ENCODE measurements around the gene VPS37B. TPM values are rescaled to one million over a fixed set of nuclear protein-coding genes. Genes with fewer than 3 reads are reported as not detected.

Gene VPS37B
- total RNA-seq, 2 donors from 2014 or later, result 10.1 to 11.1 TPM

- DNase-seq (ENCODE audit: low spot score in 2 of 2), result no peak
- Mint-ChIP-seq H3K27ac (no peak overlapping the region), H3K9me3 (no peaks in the 10 kb centered on the region), H3K36me3 (no peaks in the 10 kb centered on the region)
- no peak for ATAC-seq
These were observed 68.7 kb downstream of the VPS37B start for GRCh38 chr12:122827258-122827657.

GRCh38 chr12:122825773-122826724 is 69.9 kb downstream of the VPS37B start:
- DNase-seq (ENCODE audit: low spot score in 2 of 2), result no peak
- no peaks in the 10 kb centered on the region for H3K9me3 Mint-ChIP-seq
- no peak for ATAC-seq
- H3K27ac Mint-ChIP-seq, result no peak overlapping the region
- no peaks in the 10 kb centered on the region for H3K36me3 Mint-ChIP-seq

- DNase-seq (ENCODE audit: low spot score in 2 of 2), result no peak
- H3K27ac Mint-ChIP-seq, result no peak overlapping the region
- no peaks in the 10 kb centered on the region for H3K36me3 Mint-ChIP-seq
- no peak for ATAC-seq
- H3K9me3 Mint-ChIP-seq, result no peaks in the 10 kb centered on the region
These were observed 72.5 kb downstream of the VPS37B start for GRCh38 chr12:122823429-122823828.

DNA sequence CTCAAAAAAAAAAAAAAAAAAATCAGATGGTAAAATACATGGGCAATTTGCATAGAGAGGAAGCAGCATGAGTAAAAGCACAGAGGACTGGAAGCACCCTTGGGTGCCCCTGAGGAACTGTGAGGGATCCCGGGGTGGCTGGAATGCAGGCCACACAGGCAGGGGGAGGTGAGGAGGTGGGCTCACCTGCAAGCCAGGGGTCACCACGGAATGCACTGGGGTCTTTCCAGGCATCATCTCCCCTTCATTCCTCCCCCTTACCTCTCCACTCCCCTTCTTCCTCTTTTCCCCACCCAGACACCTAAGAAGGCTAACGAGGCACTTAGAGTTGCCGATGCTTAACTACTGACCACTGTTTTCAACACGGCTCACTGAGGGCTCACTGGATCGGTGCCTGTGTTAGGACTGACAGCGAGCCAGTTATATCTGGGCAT is 75.1 kb downstream of the VPS37B start:
- H3K36me3 Mint-ChIP-seq, result no peaks in the 10 kb centered on the region
- H3K9me3 Mint-ChIP-seq, result no peaks in the 10 kb centered on the region
- DNase-seq (ENCODE audit: low spot score in 2 of 2) (no peak), ATAC-seq (no peak)
- no peak overlapping the region for H3K27ac Mint-ChIP-seq

GRCh38 chr12:122820138-122820537 is 75.8 kb downstream of the VPS37B start:
- ATAC-seq (no peak), DNase-seq (ENCODE audit: low spot score in 2 of 2) (no peak)
- no peaks in the 10 kb centered on the region for H3K9me3 Mint-ChIP-seq

DNA sequence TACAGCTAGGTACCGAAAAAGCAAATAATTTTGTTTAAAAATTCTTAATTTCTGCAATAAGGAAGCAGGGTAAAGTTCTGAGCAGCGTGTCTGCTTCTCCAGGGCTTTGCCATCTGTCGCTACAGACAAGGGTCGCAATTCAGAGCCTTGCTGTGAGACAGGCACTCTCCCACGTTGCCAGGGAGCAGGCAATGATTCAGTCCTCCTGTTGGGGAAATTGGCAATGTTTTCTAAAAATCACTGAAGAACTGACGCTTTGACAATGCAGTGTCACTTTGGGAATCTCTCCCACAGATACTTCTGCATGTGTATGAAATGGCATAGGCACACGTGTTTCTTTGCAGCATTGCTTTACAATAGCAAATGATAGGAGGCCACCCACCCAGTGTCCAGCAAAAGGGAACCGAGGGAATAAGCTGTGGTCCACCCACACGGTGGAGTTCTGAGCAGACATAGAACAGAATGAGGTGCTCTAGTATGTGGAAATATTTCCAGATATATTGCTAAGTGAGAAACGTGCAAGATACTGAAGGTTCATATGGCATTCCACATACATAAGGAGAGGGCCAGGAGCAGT is 76.6 kb downstream of the VPS37B start:
- Mint-ChIP-seq H3K9me3 (no peaks in the 10 kb centered on the region), H3K36me3 (no peaks in the 10 kb centered on the region), H3K27ac (no peak overlapping the region)
- ATAC-seq, result no peak
- no peak for DNase-seq (ENCODE audit: low spot score in 2 of 2)

More at GRCh38 chr12:122820138-122820537, 75.8 kb downstream of the VPS37B start:
- Mint-ChIP-seq H3K36me3 (no peaks in the 10 kb centered on the region), H3K27ac (no peak overlapping the region)

Other genes with a start within 250 kb of the VPS37B start
- under 1 TPM in 1 of 2 donors, not detected in 1; 0.39 TPM for gene HCAR2, start 192.8 kb downstream of the VPS37B start, total RNA-seq
- gene HCAR3, start 179.3 kb downstream of the VPS37B start, total RNA-seq, result under 1 TPM in 1 of 2 donors, not detected in 1; 0.09 TPM
- 1 to 10 TPM in 1 of 2 donors, under 1 TPM in 1; 0.52 to 1.8 TPM for gene HCAR1, start 165.3 kb downstream of the VPS37B start, total RNA-seq
- gene DENR, start 143.3 kb downstream of the VPS37B start, total RNA-seq, result 10 to 100 TPM; 58.6 to 65.0 TPM
- 1 to 10 TPM in 1 of 2 donors, under 1 TPM in 1; 0.37 to 1.8 TPM for gene CCDC62, start 121.6 kb downstream of the VPS37B start, total RNA-seq
- 10 to 100 TPM; 16.7 to 48.9 TPM for gene HIP1R, start 60.7 kb downstream of the VPS37B start, total RNA-seq
- gene ABCB9, start 70.3 kb upstream of the VPS37B start, total RNA-seq, result 1 to 10 TPM; 8.9 to 9.5 TPM
- gene OGFOD2, start 79.1 kb upstream of the VPS37B start, total RNA-seq, result 10 to 100 TPM; 30.3 to 30.8 TPM
- 100 to 1,000 TPM in 1 of 2 donors, 10 to 100 TPM in 1; 99.9 to 180 TPM for gene ARL6IP4, start 84.6 kb upstream of the VPS37B start, total RNA-seq

Measured in activated naive CD4-positive, alpha-beta T cell treated with anti-CD3 and anti-CD28 coated beads, Interleukin-2, amount 50 U/mL, for 72 hours (primary cell).